Measurements from ENCODE around the gene ASTN2.

DNA sequence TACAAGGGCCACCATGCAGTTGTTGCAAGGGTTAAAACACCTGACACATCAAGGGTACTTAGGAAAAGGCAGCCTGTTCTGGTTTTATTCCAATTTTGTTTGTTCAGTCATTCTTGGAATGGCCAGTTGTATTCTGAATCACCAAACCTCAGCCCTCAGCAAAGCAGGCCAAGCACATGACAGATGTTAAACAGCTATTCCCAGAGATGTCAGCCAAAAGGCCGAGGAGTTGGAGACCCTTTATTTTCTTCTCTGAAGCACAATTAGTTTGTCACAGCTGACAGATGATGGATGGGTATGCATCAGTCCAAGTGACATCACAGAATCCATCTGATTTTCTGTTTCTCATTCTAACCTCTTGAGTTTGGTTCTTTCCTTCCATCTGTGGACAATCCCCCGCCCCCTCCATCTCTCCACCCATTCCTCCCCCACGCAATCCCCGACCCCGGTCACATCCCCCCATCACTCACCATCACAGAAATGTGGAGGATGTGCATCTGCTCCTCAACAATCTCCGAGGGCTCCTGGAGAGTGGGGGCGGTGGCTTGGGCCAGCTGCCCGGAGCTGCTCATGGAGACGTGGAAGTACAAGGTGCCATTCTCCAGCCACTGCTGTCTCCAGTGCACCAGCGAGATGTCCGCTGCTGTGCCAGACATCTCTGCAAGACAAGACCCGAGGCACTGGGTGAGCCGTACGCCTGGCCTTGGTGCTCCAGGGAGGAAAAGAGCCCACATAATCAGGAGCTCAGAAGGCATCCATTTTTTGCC is 123.8 kb downstream of the ASTN2 start:
- TF ChIP-seq, protein P1, sequence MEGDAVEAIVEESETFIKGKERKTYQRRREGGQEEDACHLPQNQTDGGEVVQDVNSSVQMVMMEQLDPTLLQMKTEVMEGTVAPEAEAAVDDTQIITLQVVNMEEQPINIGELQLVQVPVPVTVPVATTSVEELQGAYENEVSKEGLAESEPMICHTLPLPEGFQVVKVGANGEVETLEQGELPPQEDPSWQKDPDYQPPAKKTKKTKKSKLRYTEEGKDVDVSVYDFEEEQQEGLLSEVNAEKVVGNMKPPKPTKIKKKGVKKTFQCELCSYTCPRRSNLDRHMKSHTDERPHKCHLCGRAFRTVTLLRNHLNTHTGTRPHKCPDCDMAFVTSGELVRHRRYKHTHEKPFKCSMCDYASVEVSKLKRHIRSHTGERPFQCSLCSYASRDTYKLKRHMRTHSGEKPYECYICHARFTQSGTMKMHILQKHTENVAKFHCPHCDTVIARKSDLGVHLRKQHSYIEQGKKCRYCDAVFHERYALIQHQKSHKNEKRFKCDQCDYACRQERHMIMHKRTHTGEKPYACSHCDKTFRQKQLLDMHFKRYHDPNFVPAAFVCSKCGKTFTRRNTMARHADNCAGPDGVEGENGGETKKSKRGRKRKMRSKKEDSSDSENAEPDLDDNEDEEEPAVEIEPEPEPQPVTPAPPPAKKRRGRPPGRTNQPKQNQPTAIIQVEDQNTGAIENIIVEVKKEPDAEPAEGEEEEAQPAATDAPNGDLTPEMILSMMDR (IDR thresholded peaks at IDR 0.05) = no peak
- TF ChIP-seq POLR2A (IDR thresholded peaks at IDR 0.05) = no peak

Measured in lower leg skin (tissue), 3 donors.